HK-2 (cell line): ENCODE measurements around the gene HNRNPK.
"Not testable (repeated sequence)": the region's sequence is repeated elsewhere in the genome, so short reads cannot be mapped to it uniquely, and the experiment has no call there.

Experiments used
- DNase-seq: peaks from one replicate; pipeline ENCODE4 v3.0.0-alpha.2; 2018; ENCODE audit not compliant: unreplicated experiment

Gene HNRNPK

GRCh38 chr9:83976372-83976771 lies 3.6 kb downstream of the HNRNPK start:
- DNase-seq, result no peak

DNA sequence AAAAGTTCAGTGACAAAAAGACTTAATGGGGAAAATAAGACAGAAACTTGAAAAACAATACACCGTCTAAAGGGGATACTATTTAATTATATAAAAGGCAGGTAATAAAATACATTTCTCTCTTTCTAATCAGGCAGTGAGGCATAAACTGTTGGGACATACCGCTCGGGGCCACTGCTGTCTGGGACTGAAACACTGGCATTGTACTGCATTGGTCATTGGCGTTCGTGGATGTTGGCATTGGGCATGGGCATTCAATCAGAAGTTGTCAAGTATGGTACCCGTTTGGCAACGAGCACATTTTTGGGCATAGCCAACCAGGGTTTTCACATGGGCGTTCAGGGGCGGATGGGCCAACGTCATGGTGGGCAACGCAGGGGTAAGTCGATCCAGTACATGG lies 4.7 kb downstream of the HNRNPK start:
- DNase-seq, result no peak

DNA sequence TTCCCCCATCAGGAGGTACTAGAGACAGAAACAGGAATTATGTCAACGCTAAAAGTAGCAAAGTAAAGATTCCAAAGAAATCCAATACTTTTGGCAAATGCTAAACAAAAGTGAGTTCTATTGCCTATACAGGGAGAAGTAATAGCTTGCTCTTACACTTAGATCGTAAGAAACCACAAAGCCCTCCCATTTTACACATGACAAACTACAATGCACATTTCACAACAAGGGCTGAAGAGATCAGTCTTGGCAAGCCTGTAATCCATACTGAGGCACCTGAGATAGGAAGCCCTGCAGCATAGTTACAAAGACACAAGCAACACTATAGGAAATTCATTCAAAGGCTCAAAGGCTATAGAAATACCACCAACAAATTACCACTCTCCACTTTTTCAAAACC lies 7.7 kb downstream of the HNRNPK start:
- DNase-seq, result no peak

- no peak for DNase-seq
Observed at GRCh38 chr9:83971485-83971884, 8.5 kb downstream of the HNRNPK start.

GRCh38 chr9:83969602-83970001 lies 10.4 kb downstream of the HNRNPK start:
- DNase-seq, result no peak

DNA sequence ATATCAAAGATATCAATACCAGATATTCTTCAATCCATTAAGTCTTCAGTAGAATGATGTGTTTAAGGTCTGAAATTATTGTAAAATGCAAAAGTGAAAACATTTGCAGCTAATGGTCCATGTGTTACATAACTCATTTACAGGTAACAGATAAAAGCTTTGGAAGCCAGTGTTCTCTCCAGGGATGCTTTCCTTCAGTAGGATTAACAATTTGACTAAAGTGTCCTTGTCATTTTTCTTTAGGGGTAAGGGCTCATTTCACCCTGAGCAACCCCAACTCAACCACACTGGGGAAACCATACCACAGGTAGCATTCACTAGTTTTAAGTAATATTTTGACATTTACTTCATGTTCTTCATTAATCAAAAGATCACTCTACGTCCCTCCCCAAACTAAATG lies 12.9 kb downstream of the HNRNPK start:
- DNase-seq, result no peak

DNA sequence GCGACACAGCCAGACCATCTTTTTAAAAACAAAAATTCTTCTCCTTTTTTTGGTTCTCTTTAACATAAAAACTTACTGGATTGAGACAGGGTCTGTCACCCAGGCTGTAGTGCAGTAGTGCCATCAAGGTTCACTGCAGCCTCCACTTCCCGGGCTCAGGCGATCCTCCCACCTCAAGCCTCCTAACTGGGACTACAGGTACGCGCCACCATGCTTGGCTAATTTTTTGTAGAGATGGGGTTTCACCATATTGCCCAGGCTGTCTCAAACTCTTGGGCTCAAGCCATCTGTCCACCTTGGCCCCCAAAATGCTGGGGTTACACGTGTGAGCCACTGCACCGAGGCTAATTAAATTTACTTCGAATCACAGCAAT lies 13.8 kb downstream of the HNRNPK start:
- DNase-seq, result no peak

- no peak for DNase-seq
Observed at GRCh38 chr9:83965350-83966208, 14.4 kb downstream of the HNRNPK start.

GRCh38 chr9:83964973-83965349 lies 15.1 kb downstream of the HNRNPK start:
- no peak for DNase-seq

GRCh38 chr9:83962165-83962564 lies 17.9 kb downstream of the HNRNPK start:
- no peak for DNase-seq

- no peak for DNase-seq
Observed at GRCh38 chr9:83960991-83961390, 19.0 kb downstream of the HNRNPK start.

DNA sequence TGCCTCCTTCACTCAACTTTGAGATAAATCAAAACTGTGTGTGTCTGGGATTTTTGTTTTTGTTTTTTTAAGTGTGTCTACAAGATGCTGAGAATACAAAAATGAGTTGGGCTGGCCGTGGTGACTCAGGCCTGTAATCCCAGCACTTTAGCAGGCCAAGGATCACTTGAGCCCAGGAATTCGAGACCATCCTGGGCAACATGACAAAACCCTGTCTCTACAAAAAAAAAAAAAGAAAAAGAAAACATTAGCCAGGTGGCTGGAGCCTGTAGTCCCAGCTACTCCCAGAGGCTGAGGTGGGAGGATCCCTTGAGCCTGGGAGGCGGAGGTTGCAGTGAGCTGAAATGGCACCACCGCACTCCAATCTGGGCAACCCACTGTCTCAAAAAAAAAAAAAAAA lies 21.0 kb downstream of the HNRNPK start:
- DNase-seq, result peak; percentile 77

- no peak for DNase-seq
Observed at GRCh38 chr9:83957248-83957513, 22.8 kb downstream of the HNRNPK start.

DNA sequence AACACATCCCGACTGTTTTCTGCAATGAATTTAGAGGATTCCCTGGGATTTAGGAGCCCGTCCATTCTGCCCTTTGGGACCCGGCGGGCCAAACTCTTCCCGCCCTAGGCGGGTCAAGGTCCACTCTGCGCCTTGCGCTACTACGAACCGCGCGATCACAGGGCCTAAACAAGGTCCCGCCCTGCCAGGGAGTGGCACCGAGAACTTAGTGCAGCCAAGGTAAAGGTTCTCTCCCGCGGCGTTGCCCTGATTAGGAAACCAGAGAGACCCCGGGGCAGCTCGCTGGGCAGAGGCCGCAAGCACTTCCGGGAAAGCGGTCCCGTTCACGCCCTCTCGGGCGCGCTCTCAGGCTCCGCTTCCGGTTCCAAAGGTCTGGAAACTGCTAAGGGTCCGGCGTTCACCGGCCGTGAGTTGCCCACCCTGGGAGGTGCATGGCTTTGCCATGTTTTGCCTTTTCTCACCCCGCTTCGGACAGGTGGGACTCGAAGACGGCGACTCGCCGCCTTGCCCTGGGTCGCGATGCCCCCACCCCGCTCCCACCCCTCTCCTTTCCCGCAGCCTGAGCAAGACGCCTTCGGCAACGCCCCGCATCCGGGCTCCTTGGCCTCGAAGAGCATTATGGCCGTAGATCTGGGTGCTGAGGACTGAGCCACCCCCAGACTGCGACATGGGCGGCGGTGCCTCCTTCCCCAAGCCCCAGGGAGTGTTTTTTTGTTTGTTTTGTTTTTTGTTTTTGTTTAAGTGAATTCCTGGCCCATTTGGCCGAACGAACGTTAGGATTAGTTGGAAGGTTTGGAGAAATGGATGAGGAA lies 23.4 kb downstream of the HNRNPK start:
- DNase-seq, result peak; percentile 89

- peak; percentile 61 for DNase-seq
Observed at GRCh38 chr9:83956086-83956435, 24.0 kb downstream of the HNRNPK start.

DNA sequence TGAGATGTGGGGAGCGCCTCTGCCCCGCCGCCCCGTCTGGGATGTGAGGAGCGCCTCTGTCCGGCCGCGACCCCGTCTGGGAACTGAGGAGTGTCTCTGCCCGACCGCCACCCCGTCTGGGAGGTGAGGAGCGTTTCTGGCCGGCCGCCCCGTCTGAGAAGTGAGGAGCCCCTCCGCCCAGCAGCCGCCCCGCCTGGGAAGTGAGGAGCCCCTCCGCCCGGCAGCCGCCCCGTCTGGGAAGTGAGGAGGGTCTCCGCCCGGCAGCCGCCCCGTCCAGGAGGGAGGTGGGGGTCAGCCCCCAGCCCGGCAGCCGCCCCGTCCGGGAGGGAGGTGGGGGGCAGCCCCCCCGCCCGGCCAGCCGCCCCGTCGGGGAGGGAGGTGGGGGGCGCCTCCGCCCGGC lies 31.9 kb downstream of the HNRNPK start:
- DNase-seq, result not testable (repeated sequence)

GRCh38 chr9:83940590-83941303 lies 39.3 kb downstream of the HNRNPK start:
- DNase-seq, result no peak

- DNase-seq, result no peak
Observed at GRCh38 chr9:83937861-83938455, 42.1 kb downstream of the HNRNPK start.

GRCh38 chr9:83936523-83936922 lies 43.5 kb downstream of the HNRNPK start:
- no peak for DNase-seq

- no peak for DNase-seq
Observed at GRCh38 chr9:83935276-83935935, 44.6 kb downstream of the HNRNPK start.

DNA sequence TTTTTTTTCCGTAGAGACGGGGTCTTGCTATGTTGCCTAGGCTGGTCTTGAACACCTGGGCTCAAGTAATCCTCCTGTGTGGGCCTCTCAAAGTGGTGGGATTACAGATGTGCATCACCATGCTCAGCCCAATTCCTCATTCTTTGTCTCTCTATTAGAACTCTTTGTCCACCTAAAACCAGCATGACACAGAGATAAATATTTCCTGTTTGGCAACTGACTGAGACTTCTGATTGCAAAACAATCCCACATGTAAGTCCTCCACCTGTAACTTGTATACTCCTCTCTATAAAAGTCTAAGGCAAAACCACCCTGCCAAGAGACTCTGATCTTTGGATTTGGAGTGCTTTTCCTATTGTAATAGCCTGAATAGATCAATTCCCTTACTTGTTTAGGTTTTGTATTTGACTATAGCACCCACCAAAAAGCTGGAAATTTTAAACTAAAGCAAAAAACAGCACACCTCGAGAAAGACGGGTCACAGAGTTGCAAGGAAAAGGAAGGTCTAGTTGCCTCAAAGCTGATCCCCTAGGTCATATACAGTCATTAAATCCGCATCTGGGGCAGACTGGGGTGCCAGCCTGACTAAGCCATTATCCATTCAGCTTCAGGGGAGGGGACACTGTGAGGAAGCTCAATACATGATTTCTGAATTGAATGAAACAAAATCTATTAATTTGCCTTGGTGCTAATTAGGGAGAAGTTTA lies 45.3 kb downstream of the HNRNPK start:
- DNase-seq, result no peak
